Cardiac atrium fibroblast (primary cell): ENCODE data around the gene CEP135. TPM values are rescaled to one million over a fixed set of nuclear protein-coding genes. Genes with fewer than 3 reads are reported as not detected.

ENCODE experiments used
- total RNA-seq: library from RNA; depleted of rRNA; stranded (reverse); fragments of >200 nt; gene quantifications from 2 replicates; pipeline ENCODE4 v1.2.3, GENCODE V29; 2015

CEP135 gene, protein sequence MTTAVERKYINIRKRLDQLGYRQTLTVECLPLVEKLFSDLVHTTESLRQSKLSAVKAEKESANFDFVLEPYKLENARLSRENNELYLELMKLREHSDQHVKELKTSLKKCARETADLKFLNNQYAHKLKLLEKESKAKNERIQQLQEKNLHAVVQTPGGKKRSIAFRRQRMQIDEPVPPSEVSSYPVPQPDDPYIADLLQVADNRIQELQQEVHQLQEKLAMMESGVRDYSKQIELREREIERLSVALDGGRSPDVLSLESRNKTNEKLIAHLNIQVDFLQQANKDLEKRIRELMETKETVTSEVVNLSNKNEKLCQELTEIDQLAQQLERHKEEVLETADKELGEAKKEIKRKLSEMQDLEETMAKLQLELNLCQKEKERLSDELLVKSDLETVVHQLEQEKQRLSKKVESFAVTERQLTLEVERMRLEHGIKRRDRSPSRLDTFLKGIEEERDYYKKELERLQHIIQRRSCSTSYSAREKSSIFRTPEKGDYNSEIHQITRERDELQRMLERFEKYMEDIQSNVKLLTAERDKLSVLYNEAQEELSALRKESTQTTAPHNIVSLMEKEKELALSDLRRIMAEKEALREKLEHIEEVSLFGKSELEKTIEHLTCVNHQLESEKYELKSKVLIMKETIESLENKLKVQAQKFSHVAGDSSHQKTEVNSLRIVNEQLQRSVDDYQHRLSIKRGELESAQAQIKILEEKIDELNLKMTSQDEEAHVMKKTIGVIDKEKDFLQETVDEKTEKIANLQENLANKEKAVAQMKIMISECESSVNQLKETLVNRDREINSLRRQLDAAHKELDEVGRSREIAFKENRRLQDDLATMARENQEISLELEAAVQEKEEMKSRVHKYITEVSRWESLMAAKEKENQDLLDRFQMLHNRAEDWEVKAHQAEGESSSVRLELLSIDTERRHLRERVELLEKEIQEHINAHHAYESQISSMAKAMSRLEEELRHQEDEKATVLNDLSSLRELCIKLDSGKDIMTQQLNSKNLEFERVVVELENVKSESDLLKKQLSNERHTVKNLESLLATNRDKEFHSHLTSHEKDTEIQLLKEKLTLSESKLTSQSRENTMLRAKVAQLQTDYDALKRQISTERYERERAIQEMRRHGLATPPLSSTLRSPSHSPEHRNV
- total RNA-seq: 1.9 and 5.8 TPM in 2 replicates

GRCh38 chr4:55948726-55949481 is at the start of gene CEP135:
CEP135 (plus strand) TSS chr4:55948945; CDS start chr4:55952131, 3,186 bp downstream.

Other genes starting within 250 kb of the CEP135 start
- gene EXOC1L, start 129.2 kb upstream of the CEP135 start, total RNA-seq: not detected in 2 replicates
- gene EXOC1, start 95.3 kb upstream of the CEP135 start, total RNA-seq: 26.4 and 30.5 TPM in 2 replicates